HUES48 (cell line): ENCODE data around the gene GJB3.

Experiments used
- H3K27ac ChIP-seq: one replicate; pipeline ENCODE4 v1.7.0; 2013; ENCODE audit warnings: low read depth, low read length, inconsistent platforms
- H3K27me3 ChIP-seq: 2 replicates; pipeline ENCODE4 v1.6.1; 2013; ENCODE audit warnings: mild to moderate bottlenecking, low read length; ENCODE audit not compliant: control insufficient read depth, insufficient read depth
- H3K36me3 ChIP-seq: 2 replicates; pipeline ENCODE4 v1.6.1; 2013; ENCODE audit warnings: low read length; ENCODE audit not compliant: control insufficient read depth, insufficient read depth
- H3K4me1 ChIP-seq: 2 replicates; pipeline ENCODE4 v1.6.1; 2013; ENCODE audit warnings: mild to moderate bottlenecking, low read length; ENCODE audit not compliant: control insufficient read depth, insufficient read depth
- H3K4me3 ChIP-seq: 2 replicates; pipeline ENCODE4 v1.5.1; 2013; ENCODE audit warnings: mild to moderate bottlenecking, low read depth, low read length
- H3K9ac ChIP-seq: 2 replicates; pipeline ENCODE4 v1.6.1; 2013; ENCODE audit warnings: mild to moderate bottlenecking, low read depth, low read length, moderate library complexity
- H3K9me3 ChIP-seq: 2 replicates; pipeline ENCODE4 v1.6.1; 2013; ENCODE audit warnings: low read length; ENCODE audit not compliant: control insufficient read depth, insufficient read depth

The GJB3 gene

GRCh38 chr1:34746785-34747637 lies 34.0 kb upstream of the GJB3 start:
- H3K27ac ChIP-seq = no peak overlapping the region
- H3K27me3 ChIP-seq = peaks cover 5% of the 10 kb centered on the region
- H3K4me1 ChIP-seq = peaks cover 11% of the 10 kb centered on the region
- H3K4me3 ChIP-seq = no peak overlapping the region
- H3K9me3 ChIP-seq = no peaks in the 10 kb centered on the region
- H3K36me3 ChIP-seq = no peaks in the 10 kb centered on the region
- no peak overlapping the region for H3K9ac ChIP-seq

- H3K4me1 ChIP-seq = peaks cover 11% of the 10 kb centered on the region
- H3K4me3 ChIP-seq = no peak overlapping the region
- no peak overlapping the region for H3K9ac ChIP-seq
- H3K27me3 ChIP-seq = no peaks in the 10 kb centered on the region
- H3K36me3 ChIP-seq = no peaks in the 10 kb centered on the region
- no peaks in the 10 kb centered on the region for H3K9me3 ChIP-seq
- H3K27ac ChIP-seq = no peak overlapping the region
These were observed 33.4 kb upstream of the GJB3 start for GRCh38 chr1:34747638-34747941.

- H3K9me3 ChIP-seq = no peaks in the 10 kb centered on the region
- peak overlapping the region; percentile 75 for H3K27ac ChIP-seq
- H3K9ac ChIP-seq = no peak overlapping the region
- H3K27me3 ChIP-seq = no peaks in the 10 kb centered on the region
- H3K36me3 ChIP-seq = no peaks in the 10 kb centered on the region
- peaks cover 11% of the 10 kb centered on the region for H3K4me1 ChIP-seq
- H3K4me3 ChIP-seq = no peak overlapping the region
These were observed 31.0 kb upstream of the GJB3 start for GRCh38 chr1:34749992-34750391.

GRCh38 chr1:34750610-34751009 lies 30.4 kb upstream of the GJB3 start:
- H3K9me3 ChIP-seq = no peaks in the 10 kb centered on the region
- H3K27me3 ChIP-seq = no peaks in the 10 kb centered on the region
- no peak overlapping the region for H3K9ac ChIP-seq
- H3K4me3 ChIP-seq = no peak overlapping the region
- H3K27ac ChIP-seq = peak overlapping the region; percentile 75
- no peaks in the 10 kb centered on the region for H3K36me3 ChIP-seq
- H3K4me1 ChIP-seq = peaks cover 11% of the 10 kb centered on the region

- Histone ChIP-seq H3K4me1 (peaks cover 11% of the 10 kb centered on the region), H3K27ac (no peak overlapping the region), H3K36me3 (no peaks in the 10 kb centered on the region), H3K27me3 (no peaks in the 10 kb centered on the region), H3K4me3 (no peak overlapping the region), H3K9ac (no peak overlapping the region), H3K9me3 (no peaks in the 10 kb centered on the region)
These were observed 27.9 kb upstream of the GJB3 start for GRCh38 chr1:34753163-34753562.

- no peaks in the 10 kb centered on the region for H3K27me3 ChIP-seq
- peaks cover 9% of the 10 kb centered on the region; the same call in 1 of the 2 replicates for H3K4me1 ChIP-seq
- no peak within 1 kb of the TSS for H3K9ac ChIP-seq
- H3K9me3 ChIP-seq = no peaks in the 10 kb centered on the region
- H3K27ac ChIP-seq = no peak within 1 kb of the TSS
- no peaks in the 10 kb centered on the region for H3K36me3 ChIP-seq
- no peak within 1 kb of the TSS for H3K4me3 ChIP-seq
These were observed 25.9 kb upstream of the GJB3 start, which contains the start of gene GJB5 for GRCh38 chr1:34754964-34755637. Gene GJB5 (plus strand): TSS chr1:34755047. CDS start chr1:34757331, 2,284 bp downstream.

- Histone ChIP-seq H3K9ac (no peak overlapping the region), H3K36me3 (no peaks in the 10 kb centered on the region), H3K4me1 (peaks cover 7% of the 10 kb centered on the region; the same call in 1 of the 2 replicates), H3K27ac (no peak overlapping the region), H3K9me3 (no peaks in the 10 kb centered on the region), H3K4me3 (no peak overlapping the region), H3K27me3 (no peaks in the 10 kb centered on the region)
These were observed 25.1 kb upstream of the GJB3 start for GRCh38 chr1:34755961-34756360.

- H3K4me3 ChIP-seq = no peak overlapping the region
- peaks cover 7% of the 10 kb centered on the region; the same call in 1 of the 2 replicates for H3K4me1 ChIP-seq
- H3K36me3 ChIP-seq = no peaks in the 10 kb centered on the region
- no peak overlapping the region for H3K9ac ChIP-seq
- H3K27ac ChIP-seq = no peak overlapping the region
- no peaks in the 10 kb centered on the region for H3K9me3 ChIP-seq
- no peaks in the 10 kb centered on the region for H3K27me3 ChIP-seq
These were observed 23.6 kb upstream of the GJB3 start for GRCh38 chr1:34757386-34757785.

GRCh38 chr1:34758751-34759150 lies 22.3 kb upstream of the GJB3 start:
- Histone ChIP-seq H3K4me1 (peaks cover 19% of the 10 kb centered on the region), H3K9ac (no peak overlapping the region), H3K9me3 (no peaks in the 10 kb centered on the region), H3K27ac (no peak overlapping the region), H3K4me3 (no peak overlapping the region), H3K36me3 (no peaks in the 10 kb centered on the region), H3K27me3 (no peaks in the 10 kb centered on the region)

GRCh38 chr1:34759503-34760357 lies 21.3 kb upstream of the GJB3 start, which contains the start of gene GJB4:
Gene GJB4 (plus strand): TSS chr1:34759740. CDS start chr1:34761255, 1,515 bp downstream.
- H3K4me1 ChIP-seq = peaks cover 20% of the 10 kb centered on the region
- H3K4me3 ChIP-seq = no peak within 1 kb of the TSS
- no peaks in the 10 kb centered on the region for H3K27me3 ChIP-seq
- no peaks in the 10 kb centered on the region for H3K36me3 ChIP-seq
- no peaks in the 10 kb centered on the region for H3K9me3 ChIP-seq
- H3K9ac ChIP-seq = no peak within 1 kb of the TSS
- no peak within 1 kb of the TSS for H3K27ac ChIP-seq
